Measurements from ENCODE around the gene GBP6. TPM values are rescaled to one million over a fixed set of nuclear protein-coding genes. Genes with fewer than 3 reads are reported as not detected.
A peak's percentile ranks its signal among the peaks of the same experiment; 100 is the strongest.
"Not testable (repeated sequence)": the region's sequence is repeated elsewhere in the genome, so short reads cannot be mapped to it uniquely, and the experiment has no call there.

Gene GBP6, protein sequence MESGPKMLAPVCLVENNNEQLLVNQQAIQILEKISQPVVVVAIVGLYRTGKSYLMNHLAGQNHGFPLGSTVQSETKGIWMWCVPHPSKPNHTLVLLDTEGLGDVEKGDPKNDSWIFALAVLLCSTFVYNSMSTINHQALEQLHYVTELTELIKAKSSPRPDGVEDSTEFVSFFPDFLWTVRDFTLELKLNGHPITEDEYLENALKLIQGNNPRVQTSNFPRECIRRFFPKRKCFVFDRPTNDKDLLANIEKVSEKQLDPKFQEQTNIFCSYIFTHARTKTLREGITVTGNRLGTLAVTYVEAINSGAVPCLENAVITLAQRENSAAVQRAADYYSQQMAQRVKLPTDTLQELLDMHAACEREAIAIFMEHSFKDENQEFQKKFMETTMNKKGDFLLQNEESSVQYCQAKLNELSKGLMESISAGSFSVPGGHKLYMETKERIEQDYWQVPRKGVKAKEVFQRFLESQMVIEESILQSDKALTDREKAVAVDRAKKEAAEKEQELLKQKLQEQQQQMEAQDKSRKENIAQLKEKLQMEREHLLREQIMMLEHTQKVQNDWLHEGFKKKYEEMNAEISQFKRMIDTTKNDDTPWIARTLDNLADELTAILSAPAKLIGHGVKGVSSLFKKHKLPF
- not detected for total RNA-seq

DNA sequence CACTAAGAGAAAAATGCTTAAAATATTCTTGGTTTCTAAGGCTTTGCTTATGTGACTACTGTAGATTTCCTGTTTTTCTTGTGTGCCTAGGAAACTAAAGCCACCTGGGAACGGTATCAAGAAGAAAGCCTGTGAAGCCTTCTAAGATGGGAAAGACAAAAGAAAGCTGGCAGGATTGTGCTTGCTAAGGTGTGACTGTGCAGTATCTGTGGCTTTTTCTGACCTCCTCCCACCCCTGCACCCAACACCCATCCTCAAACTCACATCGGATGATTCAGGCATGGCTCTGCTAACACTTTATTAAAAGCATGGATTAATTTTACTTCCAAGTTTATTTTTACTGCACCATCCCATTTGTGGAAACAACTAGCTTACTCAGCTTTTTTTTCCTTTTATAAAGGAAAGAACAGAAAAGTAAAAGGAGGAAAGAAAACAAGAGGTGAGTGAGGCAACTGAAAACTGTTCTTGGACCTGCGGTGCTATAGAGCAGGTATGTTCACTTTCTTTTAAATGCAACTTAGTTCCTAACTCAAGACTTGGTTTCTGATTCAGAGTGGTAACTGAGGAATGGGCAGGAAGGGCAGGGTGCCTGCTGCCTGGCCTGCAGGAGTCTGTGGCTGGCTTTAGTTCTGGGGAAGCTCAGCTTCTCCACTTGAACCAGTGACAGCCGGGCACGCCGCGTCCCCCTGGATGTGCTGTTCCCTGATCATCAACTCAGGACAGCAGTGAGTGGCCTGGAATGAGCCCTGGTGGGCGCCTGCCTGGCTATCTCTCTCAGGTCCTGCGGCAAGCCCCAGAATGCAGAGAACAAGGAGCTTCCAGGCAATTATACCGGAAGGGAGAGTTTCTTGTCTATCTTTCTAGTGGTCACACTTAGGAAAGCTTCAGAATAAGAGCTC, at the start of gene GBP6:
TSS of gene GBP6 (plus strand) at position 422 of the 899 bp plus-strand sequence. CDS start 4,493 bp downstream, outside the sequence.
- no peak for DNase-seq (ENCODE audit: low spot score)

- DNase-seq (ENCODE audit: low spot score): no peak
Observed at GRCh38 chr1:89322402-89322801, 41.5 kb upstream of the GBP6 start.

DNA sequence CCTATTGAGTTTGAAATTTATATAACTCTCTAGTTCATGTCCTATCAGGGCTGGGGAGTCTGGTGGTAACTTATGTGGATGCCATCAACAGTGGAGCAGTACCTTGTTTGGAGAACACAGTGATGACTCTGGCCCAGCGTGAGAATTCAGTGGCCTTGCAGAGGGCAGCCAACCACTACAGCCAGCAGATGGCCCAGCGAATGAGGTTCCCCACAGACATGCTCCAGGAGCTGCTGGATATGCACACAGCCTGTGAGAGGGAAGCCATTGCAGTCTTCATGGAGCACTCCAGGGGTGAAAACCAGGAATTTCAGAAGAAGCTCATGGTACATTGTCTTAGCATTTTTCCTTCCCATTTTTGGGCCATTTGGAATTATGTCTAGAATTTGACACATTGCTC, 32.0 kb upstream of the GBP6 start:
- DNase-seq (ENCODE audit: low spot score): no peak

DNA sequence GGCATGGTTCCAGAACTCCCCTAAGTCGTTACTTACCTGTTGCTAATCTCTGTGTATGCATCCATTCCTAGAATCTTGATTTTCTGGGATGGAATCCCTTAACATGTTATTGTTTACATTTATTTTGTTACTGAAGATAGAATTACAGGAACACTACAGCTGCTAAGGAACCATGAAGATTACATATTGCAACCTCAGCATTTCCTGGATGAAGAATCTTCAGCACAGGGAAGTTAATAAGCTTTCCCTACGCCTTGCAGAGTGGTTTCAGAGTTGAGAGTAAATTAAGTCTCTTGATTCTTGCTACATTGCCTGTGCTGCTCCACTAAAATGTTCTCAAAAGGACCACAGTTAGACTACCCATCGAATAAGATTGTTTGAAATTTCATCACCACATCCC, 31.4 kb upstream of the GBP6 start:
- DNase-seq (ENCODE audit: low spot score): no peak

DNA sequence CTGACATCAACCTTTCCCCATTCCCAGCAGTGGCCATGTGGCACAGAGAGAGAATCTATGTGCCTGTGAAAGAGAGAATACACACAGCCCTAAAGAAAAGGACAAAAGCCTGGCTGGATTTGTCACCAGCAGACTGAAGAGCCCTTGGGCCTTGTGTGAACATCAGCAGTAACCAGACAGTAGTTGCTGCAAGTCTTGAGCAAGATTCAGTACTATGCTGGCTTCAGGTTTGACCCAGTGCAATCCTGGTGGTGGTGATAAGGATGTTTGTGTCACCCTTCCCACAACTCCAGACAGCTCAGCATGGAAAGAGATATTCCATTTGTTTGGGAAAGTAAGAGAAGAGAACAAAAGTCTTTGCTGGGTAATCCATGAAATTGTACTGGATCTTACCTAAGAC, 28.4 kb upstream of the GBP6 start:
- no peak for DNase-seq (ENCODE audit: low spot score)

GRCh38 chr1:89337903-89338302, 26.0 kb upstream of the GBP6 start:
- no peak for DNase-seq (ENCODE audit: low spot score)

- no peak for DNase-seq (ENCODE audit: low spot score)
Observed at GRCh38 chr1:89339039-89339438, 24.8 kb upstream of the GBP6 start.

- not testable (repeated sequence) for DNase-seq (ENCODE audit: low spot score)
Observed at GRCh38 chr1:89345479-89345878, 18.4 kb upstream of the GBP6 start.

DNA sequence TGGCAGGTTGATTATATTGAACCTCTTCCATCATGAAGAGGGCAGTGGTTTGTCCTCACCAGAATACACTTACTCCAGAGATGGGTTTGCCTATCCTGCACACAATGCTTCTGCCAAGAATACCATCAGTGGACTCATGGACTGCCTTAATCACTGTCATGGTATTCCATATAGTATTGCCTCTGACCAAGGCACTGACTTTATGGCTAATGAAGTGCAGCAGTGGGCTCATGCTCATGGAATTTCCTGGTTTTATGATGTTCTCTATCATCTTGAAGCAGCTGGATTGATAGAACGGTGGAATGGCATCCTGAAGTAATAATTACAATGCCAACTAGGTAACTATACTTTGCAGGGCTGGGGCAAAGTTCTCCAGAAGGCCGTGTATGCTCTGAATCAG, 16.6 kb upstream of the GBP6 start:
- DNase-seq (ENCODE audit: low spot score): no peak

DNA sequence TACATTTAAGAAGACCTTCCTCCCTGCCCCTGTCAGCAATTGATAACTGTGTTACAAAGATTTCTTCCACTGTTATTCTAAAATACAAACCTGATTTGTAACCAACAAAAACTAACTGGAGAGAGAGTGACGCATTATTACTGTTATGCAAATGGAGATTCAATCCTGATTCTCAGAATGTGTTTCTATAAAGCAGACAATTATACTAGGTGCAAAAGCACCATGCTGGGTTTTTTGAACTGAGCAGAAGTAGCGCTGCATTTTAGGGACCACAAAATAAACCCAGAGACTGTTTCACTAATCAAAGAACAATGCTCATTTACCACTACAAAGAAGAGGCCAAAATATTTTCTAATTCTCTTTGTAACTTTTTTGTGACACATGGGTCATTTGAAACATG, 13.6 kb upstream of the GBP6 start:
- DNase-seq (ENCODE audit: low spot score): no peak

DNA sequence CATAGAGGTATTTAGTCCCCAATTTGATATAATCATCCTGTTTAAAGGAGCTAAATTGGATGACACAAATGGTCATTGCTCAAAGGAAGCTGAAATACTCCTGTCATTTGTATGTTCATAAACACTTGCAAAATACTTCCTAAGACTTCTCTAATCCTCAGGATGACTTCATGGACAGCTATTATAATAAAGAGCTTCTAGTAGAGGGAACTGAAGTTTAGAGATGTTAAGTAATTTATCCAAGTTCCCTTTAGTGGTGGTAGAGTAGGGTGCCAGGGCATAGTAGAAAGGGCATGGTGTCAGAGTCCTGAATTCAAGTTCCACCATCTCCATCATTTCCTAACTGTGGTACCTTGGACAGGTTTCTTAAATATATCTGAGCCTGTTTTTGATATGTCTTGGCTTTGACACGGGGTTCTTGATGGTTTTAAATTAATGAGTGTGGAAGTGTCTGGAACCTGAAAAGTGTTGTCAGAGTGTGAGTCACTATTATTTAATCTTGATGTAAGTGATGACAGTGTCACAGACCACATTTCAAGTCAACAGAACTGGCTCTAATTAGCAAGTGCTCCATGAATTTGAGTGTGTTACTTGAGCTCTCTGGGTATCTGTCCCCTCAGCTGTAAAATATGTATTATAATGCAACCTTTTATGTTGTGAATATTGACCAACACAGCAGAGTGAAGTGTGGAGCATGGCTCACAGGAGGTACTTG, 12.1 kb upstream of the GBP6 start:
- DNase-seq (ENCODE audit: low spot score): no peak

- no peak for DNase-seq (ENCODE audit: low spot score)
Observed at GRCh38 chr1:89352421-89352820, 11.4 kb upstream of the GBP6 start.

DNA sequence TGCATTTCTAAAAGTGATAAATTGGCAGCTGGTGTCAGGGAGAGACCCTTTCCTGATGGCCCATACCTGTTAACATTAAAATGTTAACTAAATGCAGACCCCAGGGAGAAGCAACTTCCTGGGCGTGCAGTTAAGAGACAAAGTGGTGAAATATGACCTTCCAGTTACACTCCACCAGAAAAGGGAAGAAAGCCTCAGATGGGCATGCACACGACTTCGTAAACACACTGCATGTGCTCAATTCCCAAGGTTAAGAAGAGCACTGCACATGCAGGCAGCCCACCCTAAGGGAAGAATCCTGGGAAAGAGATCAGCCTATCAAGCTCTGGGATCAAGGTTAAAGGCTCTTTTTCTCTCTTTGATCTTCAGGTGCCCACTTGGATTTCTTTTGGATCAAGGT, 9.7 kb upstream of the GBP6 start:
- no peak for DNase-seq (ENCODE audit: low spot score)

DNA sequence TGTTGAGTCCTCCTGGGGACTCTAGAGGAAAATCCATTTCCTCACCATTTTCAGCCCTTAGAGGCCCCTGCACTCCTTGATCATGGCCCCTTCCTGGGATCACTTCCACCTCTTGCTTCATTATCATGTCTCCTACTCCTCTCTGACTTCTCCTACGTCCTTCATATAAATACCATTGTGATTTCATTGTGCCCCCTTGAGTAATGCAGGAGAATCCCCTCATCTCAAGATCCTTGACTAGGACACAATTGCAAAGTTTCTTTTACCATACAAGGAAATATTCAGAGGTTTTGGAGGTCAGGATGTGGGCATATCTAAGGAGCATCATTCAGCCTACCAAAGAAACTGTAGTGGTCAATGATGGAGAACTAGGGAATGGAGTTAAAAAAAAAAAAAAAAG, 8.8 kb upstream of the GBP6 start:
- no peak for DNase-seq (ENCODE audit: low spot score)

DNA sequence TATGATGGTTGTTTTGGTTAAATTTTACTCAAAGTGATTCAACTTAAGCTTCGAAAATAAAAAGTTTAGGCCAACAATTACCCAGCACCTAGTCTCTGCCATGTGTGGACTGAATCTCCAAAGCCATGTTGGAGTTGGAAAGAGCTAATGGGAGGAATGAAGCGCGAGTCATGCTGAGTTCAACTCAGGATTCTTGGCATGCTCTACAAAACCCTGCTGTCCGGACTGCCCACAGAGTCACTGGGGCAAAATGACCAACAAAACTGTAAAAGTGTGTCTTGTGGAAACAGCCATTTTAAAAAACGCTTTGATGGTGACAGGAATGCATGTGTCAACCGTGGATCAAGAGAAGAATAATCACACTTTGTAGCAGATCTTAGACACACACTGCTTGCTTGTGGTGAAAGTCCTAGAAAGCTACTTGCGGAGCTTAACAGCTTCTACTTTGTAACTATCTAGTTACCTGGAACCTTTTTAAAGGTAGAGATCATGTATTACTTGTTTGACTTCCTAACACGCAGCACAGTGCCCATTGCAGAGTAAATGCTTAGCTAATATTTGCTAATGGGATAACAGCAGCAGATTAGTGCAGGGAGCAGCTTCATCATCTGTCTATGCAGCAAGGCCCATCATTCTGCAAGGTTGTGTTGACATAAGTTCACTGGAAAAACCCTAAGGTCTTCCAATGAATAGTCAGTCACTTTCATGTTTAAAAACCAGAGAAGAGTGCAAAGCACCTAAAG, 7.0 kb upstream of the GBP6 start:
- DNase-seq (ENCODE audit: low spot score): no peak

- DNase-seq (ENCODE audit: low spot score): peak; percentile 73
Observed at GRCh38 chr1:89358287-89358893, 5.5 kb upstream of the GBP6 start.

- DNase-seq (ENCODE audit: low spot score): no peak
Observed at GRCh38 chr1:89360716-89361115, 3.1 kb upstream of the GBP6 start.

- DNase-seq (ENCODE audit: low spot score): no peak
Observed at GRCh38 chr1:89361681-89362080, 2.2 kb upstream of the GBP6 start.

GRCh38 chr1:89363196-89363595, 663 bp upstream of the GBP6 start:
- DNase-seq (ENCODE audit: low spot score): no peak

- no peak for DNase-seq (ENCODE audit: low spot score)
Observed at GRCh38 chr1:89364954-89365550, 1.2 kb downstream of the GBP6 start.

Measured in ureter (tissue), 1 donor.